Hepatocyte (in vitro differentiated cells): Measurements from ENCODE around the gene ANKRD44.

Experiments used
- CTCF ChIP-seq: fragments of 200-600 bp; sonication (generic); IDR thresholded peaks from 2 replicates; pipeline ENCODE4 v1.5.1; 2016; ENCODE audit warnings: antibody characterized with exemption, mild to moderate bottlenecking; ENCODE audit not compliant: poor library complexity
- EZH2 ChIP-seq: fragments of 200-600 bp; sonication (generic); IDR thresholded peaks from 2 replicates; pipeline ENCODE4 v1.6.1; 2016; ENCODE audit warnings: antibody characterized with exemption, mild to moderate bottlenecking, borderline replicate concordance

GRCh38 chr2:197240421-197241041 is 70.0 kb downstream of the ANKRD44 start:
- no peak for TF ChIP-seq CTCF
- TF ChIP-seq EZH2: no peak
